Measurements from ENCODE around the gene HDAC7. TPM values are rescaled to one million over a fixed set of nuclear protein-coding genes. Genes with fewer than 3 reads are reported as not detected.

Gene HDAC7
- total and polyA plus RNA-seq, 12 donors = 26.9 to 75.6 (median 40.3) TPM

DNA sequence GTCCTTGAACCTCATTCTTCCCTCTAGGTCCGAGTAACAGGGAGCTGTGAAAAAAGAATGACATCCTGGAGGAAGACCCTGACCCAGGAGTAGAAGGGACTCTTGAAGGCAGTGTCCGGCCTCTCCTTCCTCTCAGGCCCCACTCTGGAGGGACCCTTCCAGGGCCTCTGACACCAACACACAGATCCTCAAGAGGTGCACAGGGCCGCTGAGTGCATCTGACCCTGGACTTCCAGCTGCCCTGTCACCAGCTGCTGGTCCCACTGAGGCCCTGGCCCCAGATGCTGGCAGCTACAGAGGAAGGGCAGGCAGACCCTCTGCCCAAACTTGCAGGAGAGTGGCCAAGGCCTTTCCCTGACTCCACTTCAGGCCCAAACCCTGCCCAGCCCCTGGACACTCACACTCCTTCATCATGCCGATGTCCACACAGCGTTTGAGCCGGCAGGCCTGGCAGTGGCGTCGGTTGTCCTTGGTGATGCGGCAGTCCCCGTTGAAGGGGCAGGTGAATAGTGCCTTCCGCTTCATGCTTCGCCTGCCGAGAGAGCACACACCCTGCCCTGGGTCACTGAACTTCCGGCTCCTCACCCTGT lies 45.0 kb upstream of the HDAC7 start:
- intact Hi-C loops (cut with DNase I) = loop anchor here in 1 of 10 donors (10.0 kb wide), 1 partner anchor 80 kb away; no protein-coding TSS in a partner anchor

DNA sequence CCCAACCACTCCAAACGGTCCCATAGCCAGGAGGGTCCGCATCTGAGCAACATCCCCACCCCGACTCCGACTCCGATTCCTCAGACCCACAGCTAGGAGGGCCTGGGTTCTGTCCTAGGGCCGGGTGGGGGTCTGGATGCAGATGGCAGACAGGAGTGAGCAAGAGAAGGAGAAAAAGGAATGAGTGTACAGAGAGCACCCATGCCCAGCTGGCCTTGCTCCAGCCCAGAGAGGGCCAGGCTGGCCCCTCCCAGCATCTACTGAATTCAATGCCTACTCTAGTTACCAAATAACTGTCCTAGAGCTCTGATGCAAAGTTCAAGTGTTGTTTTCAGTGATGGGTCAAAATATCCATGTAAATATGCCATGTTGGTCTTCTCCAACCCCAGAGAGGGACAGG lies 44.3 kb upstream of the HDAC7 start:
- TF ChIP-seq, protein P1, sequence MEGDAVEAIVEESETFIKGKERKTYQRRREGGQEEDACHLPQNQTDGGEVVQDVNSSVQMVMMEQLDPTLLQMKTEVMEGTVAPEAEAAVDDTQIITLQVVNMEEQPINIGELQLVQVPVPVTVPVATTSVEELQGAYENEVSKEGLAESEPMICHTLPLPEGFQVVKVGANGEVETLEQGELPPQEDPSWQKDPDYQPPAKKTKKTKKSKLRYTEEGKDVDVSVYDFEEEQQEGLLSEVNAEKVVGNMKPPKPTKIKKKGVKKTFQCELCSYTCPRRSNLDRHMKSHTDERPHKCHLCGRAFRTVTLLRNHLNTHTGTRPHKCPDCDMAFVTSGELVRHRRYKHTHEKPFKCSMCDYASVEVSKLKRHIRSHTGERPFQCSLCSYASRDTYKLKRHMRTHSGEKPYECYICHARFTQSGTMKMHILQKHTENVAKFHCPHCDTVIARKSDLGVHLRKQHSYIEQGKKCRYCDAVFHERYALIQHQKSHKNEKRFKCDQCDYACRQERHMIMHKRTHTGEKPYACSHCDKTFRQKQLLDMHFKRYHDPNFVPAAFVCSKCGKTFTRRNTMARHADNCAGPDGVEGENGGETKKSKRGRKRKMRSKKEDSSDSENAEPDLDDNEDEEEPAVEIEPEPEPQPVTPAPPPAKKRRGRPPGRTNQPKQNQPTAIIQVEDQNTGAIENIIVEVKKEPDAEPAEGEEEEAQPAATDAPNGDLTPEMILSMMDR (IDR thresholded peaks at IDR 0.05) = no peak
- 84 to 87% methylated on average over 6 of the region's 6 CpGs for WGBS, 2 donors
- intact Hi-C loops (cut with DNase I) = loop anchor here in 1 of 10 donors (10.0 kb wide), 1 partner anchor 81 kb away; no protein-coding TSS in a partner anchor
- H3K4me1 ChIP-seq = peaks cover 0 to 21% (median 0%) of the 10 kb centered on the region in 9 donors
- DNase-seq (no peak), ATAC-seq (no peak)
- H3K9me3 ChIP-seq = no peaks in the 10 kb centered on the region
- peaks cover 0 to 29% (median 0%) of the 10 kb centered on the region in 9 donors for H3K36me3 ChIP-seq
- no peaks in the 10 kb centered on the region for H3K27me3 ChIP-seq
- H3K27ac ChIP-seq = no peak overlapping the region
- no peak overlapping the region for H3K4me3 ChIP-seq

More for the DNA sequence above, 45.0 kb upstream of the HDAC7 start:
- Histone ChIP-seq H3K9me3 (no peaks in the 10 kb centered on the region), H3K27me3 (no peaks in the 10 kb centered on the region), H3K27ac (no peak overlapping the region), H3K4me1 (peaks cover 0 to 22% (median 0%) of the 10 kb centered on the region in 9 donors), H3K4me3 (no peak overlapping the region), H3K36me3 (peaks cover 0 to 29% (median 0%) of the 10 kb centered on the region in 9 donors)
- DNase-seq (no peak), ATAC-seq (no peak)
- TF ChIP-seq, protein P1 (IDR thresholded peaks at IDR 0.05) = no peak
- WGBS, 2 donors = 94 to 95% methylated on average over 13 to 14 of the region's 14 CpGs

DNA sequence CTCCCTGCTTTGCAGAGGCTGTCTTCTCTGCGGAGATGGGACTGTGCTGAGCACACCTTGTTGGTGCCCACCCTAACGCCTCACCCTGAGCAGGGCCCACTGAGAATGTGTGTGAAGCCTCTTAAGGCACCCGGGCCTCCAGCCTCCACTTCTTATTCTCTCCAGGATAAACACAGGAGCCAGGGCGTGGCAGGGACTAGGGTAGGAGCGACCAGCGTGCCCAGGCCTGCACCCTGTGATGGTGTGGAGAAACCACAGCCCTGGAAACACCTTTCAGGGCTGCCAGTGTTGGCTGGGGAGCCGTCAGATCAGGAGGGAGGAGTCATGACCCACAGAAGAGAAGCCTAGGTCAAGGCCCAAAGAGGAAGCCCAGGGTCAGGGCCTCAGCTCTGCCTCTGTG lies 43.8 kb upstream of the HDAC7 start:
- no peak overlapping the region for H3K27ac ChIP-seq
- DNase-seq = no peak
- ATAC-seq = no peak
- intact Hi-C loops (cut with DNase I) = loop anchor here in 1 of 10 donors (10.0 kb wide), 1 partner anchor 81 kb away; no protein-coding TSS in a partner anchor
- H3K9me3 ChIP-seq = no peaks in the 10 kb centered on the region
- TF ChIP-seq, protein P1 (IDR thresholded peaks at IDR 0.05) = no peak
- no peaks in the 10 kb centered on the region for H3K27me3 ChIP-seq
- no peak overlapping the region for H3K4me3 ChIP-seq
- H3K4me1 ChIP-seq = peaks cover 0 to 16% (median 0%) of the 10 kb centered on the region in 9 donors
- 88 to 91% methylated on average over 7 of the region's 7 CpGs for WGBS, 2 donors
- H3K36me3 ChIP-seq = peaks cover 0 to 33% (median 0%) of the 10 kb centered on the region in 9 donors

DNA sequence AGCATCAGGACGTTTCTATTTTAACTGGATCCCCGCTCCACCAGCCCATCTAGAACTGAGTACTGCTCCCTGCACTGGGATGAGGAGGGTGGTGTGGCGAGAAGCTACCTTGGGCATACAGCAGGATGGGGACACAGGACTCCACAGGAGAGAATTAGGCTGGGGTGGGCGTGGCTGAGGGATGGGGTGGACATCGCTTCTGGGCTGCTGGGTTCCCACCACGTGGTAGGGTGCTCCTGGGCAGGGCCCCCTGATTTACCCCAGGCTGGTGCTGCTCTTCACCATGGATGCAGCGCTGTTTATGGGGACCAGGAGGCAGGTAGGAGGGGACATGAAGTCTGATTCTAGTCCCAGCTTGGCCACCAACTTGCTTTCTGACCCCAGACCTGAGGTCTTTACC lies 43.2 kb upstream of the HDAC7 start:
- no peaks in the 10 kb centered on the region for H3K9me3 ChIP-seq
- ATAC-seq = no peak
- TF ChIP-seq, protein P1 (IDR thresholded peaks at IDR 0.05) = no peak
- no peak overlapping the region for H3K4me3 ChIP-seq
- H3K4me1 ChIP-seq = peaks cover 0 to 10% (median 0%) of the 10 kb centered on the region in 9 donors
- H3K27ac ChIP-seq = no peak overlapping the region
- intact Hi-C loops (cut with DNase I) = loop anchor here in 1 of 10 donors (10.0 kb wide), 1 partner anchor 82 kb away; no protein-coding TSS in a partner anchor
- WGBS, 2 donors = 86 to 91% methylated on average over 7 of the region's 7 CpGs
- peaks cover 0 to 34% (median 0%) of the 10 kb centered on the region in 9 donors for H3K36me3 ChIP-seq
- H3K27me3 ChIP-seq = no peaks in the 10 kb centered on the region
- DNase-seq = no peak
